Rectal smooth muscle tissue (tissue), 1 donor: ENCODE data around the gene PEMT.

Source experiments
- H3K27ac ChIP-seq: one replicate; pipeline ENCODE4 v1.7.0; 2013; ENCODE audit warnings: low read depth, low read length, inconsistent platforms
- H3K27me3 ChIP-seq: one replicate; pipeline ENCODE4 v1.7.0; 2013; ENCODE audit warnings: low read length; ENCODE audit not compliant: control insufficient read depth, insufficient read depth
- H3K36me3 ChIP-seq: one replicate; pipeline ENCODE4 v1.7.0; 2013; ENCODE audit warnings: low read length; ENCODE audit not compliant: control insufficient read depth, insufficient read depth
- H3K4me1 ChIP-seq: one replicate; pipeline ENCODE4 v1.7.0; 2013; ENCODE audit warnings: low read length; ENCODE audit not compliant: control insufficient read depth, insufficient read depth
- H3K4me3 ChIP-seq: one replicate; pipeline ENCODE4 v1.7.0; 2013; ENCODE audit warnings: low read length
- H3K9ac ChIP-seq: one replicate; pipeline ENCODE4 v1.7.0; 2013; ENCODE audit warnings: low read length

PEMT gene

GRCh38 chr17:17598003-17598402 is 6.5 kb upstream of the PEMT start:
- Histone ChIP-seq H3K9ac (no peak overlapping the region), H3K27me3 (no peaks in the 10 kb centered on the region), H3K36me3 (no peaks in the 10 kb centered on the region), H3K4me1 (no peaks in the 10 kb centered on the region), H3K4me3 (no peak overlapping the region), H3K27ac (no peak overlapping the region)

- Histone ChIP-seq H3K4me3 (no peak overlapping the region), H3K27me3 (no peaks in the 10 kb centered on the region), H3K36me3 (no peaks in the 10 kb centered on the region), H3K27ac (no peak overlapping the region), H3K9ac (no peak overlapping the region), H3K4me1 (no peaks in the 10 kb centered on the region)
Measured at GRCh38 chr17:17595755-17596154, 4.2 kb upstream of the PEMT start.

GRCh38 chr17:17593222-17593620 is 1.7 kb upstream of the PEMT start:
- Histone ChIP-seq H3K4me1 (peaks cover 5% of the 10 kb centered on the region), H3K4me3 (no peak overlapping the region), H3K36me3 (no peaks in the 10 kb centered on the region), H3K27me3 (no peaks in the 10 kb centered on the region), H3K27ac (no peak overlapping the region), H3K9ac (no peak overlapping the region)

- no peaks in the 10 kb centered on the region for H3K27me3 ChIP-seq
- peak overlapping the region; percentile 83 for H3K4me3 ChIP-seq
- peak overlapping the region; percentile 48 for H3K27ac ChIP-seq
- no peaks in the 10 kb centered on the region for H3K36me3 ChIP-seq
- peak overlapping the region; percentile 6 for H3K9ac ChIP-seq
- peaks cover 5% of the 10 kb centered on the region for H3K4me1 ChIP-seq
Measured at GRCh38 chr17:17590883-17591354, 589 bp downstream of the PEMT start.

GRCh38 chr17:17590141-17590751 is 1.3 kb downstream of the PEMT start:
- Histone ChIP-seq H3K27ac (no peak overlapping the region), H3K9ac (no peak overlapping the region), H3K4me1 (peaks cover 5% of the 10 kb centered on the region), H3K36me3 (no peaks in the 10 kb centered on the region), H3K27me3 (no peaks in the 10 kb centered on the region), H3K4me3 (peak overlapping the region; percentile 27)

- H3K4me3 ChIP-seq, result no peak overlapping the region
- no peak overlapping the region for H3K27ac ChIP-seq
- H3K36me3 ChIP-seq, result no peaks in the 10 kb centered on the region
- H3K27me3 ChIP-seq, result no peaks in the 10 kb centered on the region
- no peak overlapping the region for H3K9ac ChIP-seq
- peaks cover 5% of the 10 kb centered on the region for H3K4me1 ChIP-seq
Measured at GRCh38 chr17:17587614-17588337, 3.7 kb downstream of the PEMT start.

- Histone ChIP-seq H3K4me1 (no peaks in the 10 kb centered on the region), H3K36me3 (no peaks in the 10 kb centered on the region), H3K4me3 (no peak overlapping the region), H3K27ac (no peak overlapping the region), H3K27me3 (no peaks in the 10 kb centered on the region), H3K9ac (no peak overlapping the region)
Measured at GRCh38 chr17:17582372-17582771, 9.1 kb downstream of the PEMT start.

- no peaks in the 10 kb centered on the region for H3K27me3 ChIP-seq
- H3K4me1 ChIP-seq, result no peaks in the 10 kb centered on the region
- H3K36me3 ChIP-seq, result peaks cover 4% of the 10 kb centered on the region
- H3K9ac ChIP-seq, result no peak overlapping the region
- no peak overlapping the region for H3K4me3 ChIP-seq
- H3K27ac ChIP-seq, result no peak overlapping the region
Measured at GRCh38 chr17:17581509-17581908, 10.0 kb downstream of the PEMT start.

GRCh38 chr17:17580662-17581470 is 10.6 kb downstream of the PEMT start:
- H3K27me3 ChIP-seq, result no peaks in the 10 kb centered on the region
- H3K36me3 ChIP-seq, result peaks cover 6% of the 10 kb centered on the region
- no peak overlapping the region for H3K9ac ChIP-seq
- H3K4me3 ChIP-seq, result no peak overlapping the region
- H3K27ac ChIP-seq, result no peak overlapping the region
- no peaks in the 10 kb centered on the region for H3K4me1 ChIP-seq

- no peaks in the 10 kb centered on the region for H3K27me3 ChIP-seq
- H3K9ac ChIP-seq, result no peak overlapping the region
- H3K4me3 ChIP-seq, result no peak overlapping the region
- no peaks in the 10 kb centered on the region for H3K4me1 ChIP-seq
- peaks cover 6% of the 10 kb centered on the region for H3K36me3 ChIP-seq
- H3K27ac ChIP-seq, result no peak overlapping the region
Measured at GRCh38 chr17:17579691-17580090, 11.8 kb downstream of the PEMT start.

- Histone ChIP-seq H3K27me3 (no peaks in the 10 kb centered on the region), H3K4me1 (no peaks in the 10 kb centered on the region), H3K4me3 (no peak overlapping the region), H3K9ac (no peak overlapping the region), H3K36me3 (peaks cover 6% of the 10 kb centered on the region), H3K27ac (no peak overlapping the region)
Measured at GRCh38 chr17:17577373-17577772, 14.1 kb downstream of the PEMT start.

- H3K27me3 ChIP-seq, result no peaks in the 10 kb centered on the region
- H3K9ac ChIP-seq, result no peak overlapping the region
- no peak overlapping the region for H3K27ac ChIP-seq
- peaks cover 6% of the 10 kb centered on the region for H3K36me3 ChIP-seq
- no peak overlapping the region for H3K4me3 ChIP-seq
- no peaks in the 10 kb centered on the region for H3K4me1 ChIP-seq
Measured at GRCh38 chr17:17576772-17577234, 14.7 kb downstream of the PEMT start.
